Iris pigment epithelial cell (primary cell): ENCODE results near the gene LZTS2.
A peak's percentile ranks its signal among the peaks of the same experiment; 100 is the strongest.

Experiments
- DNase-seq: peaks from one replicate; pipeline ENCODE4 v3.0.0-alpha.2; 2011; ENCODE audit warnings: low read depth

LZTS2 gene

GRCh38 chr10:100978121-100978900 is 21.3 kb upstream of the LZTS2 start:
- DNase-seq, result no peak

DNA sequence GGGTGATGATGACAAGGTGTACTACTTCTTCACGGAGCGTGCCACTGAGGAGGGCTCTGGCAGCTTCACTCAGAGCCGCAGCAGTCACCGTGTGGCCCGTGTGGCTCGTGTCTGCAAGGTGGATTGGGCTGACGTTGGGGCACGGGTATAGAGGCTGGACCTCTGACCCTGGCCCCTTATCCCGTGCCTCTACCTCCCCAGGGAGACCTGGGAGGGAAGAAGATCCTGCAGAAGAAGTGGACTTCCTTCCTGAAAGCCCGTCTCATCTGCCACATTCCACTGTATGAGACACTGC is 20.8 kb upstream of the LZTS2 start:
- DNase-seq, result no peak

DNA sequence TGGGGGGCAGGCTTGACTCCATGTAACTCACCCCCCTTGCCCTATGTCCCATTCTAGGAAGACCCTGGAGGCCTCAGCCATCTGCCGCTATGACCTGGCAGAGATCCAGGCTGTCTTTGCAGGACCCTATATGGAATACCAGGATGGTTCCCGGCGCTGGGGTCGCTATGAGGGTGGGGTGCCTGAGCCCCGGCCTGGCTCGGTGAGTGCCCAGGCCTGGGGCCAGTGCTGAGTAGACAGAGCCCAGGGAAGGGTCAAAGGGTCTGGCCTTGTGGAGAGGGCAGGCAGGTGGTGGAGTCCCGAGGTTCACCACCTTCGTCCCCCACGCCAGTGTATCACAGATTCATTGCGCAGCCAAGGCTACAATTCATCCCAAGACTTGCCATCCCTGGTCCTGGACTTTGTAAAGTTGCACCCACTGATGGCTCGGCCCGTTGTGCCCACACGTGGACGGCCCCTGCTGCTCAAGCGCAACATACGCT is 19.8 kb upstream of the LZTS2 start:
- DNase-seq, result no peak

DNA sequence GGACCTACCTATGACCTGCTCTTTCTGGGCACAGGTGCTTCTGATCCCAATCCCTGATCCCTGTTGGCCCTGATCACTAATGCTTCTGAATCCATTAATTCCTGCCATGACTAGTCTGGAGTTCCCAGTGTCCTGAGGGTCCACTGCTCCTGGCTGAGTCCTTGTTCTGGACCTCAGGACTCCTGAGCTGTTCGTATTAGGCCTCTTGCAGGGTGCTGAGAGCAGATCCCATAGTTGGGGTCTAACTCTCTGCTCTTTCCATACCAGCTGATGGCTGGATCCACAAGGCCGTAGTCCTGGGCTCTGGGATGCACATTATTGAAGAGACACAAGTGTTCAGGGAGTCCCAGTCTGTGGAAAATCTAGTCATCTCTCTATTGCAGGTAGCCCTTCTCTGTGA is 19.3 kb upstream of the LZTS2 start:
- no peak for DNase-seq

- no peak for DNase-seq
Observed at GRCh38 chr10:100980711-100981110, 18.9 kb upstream of the LZTS2 start.

DNA sequence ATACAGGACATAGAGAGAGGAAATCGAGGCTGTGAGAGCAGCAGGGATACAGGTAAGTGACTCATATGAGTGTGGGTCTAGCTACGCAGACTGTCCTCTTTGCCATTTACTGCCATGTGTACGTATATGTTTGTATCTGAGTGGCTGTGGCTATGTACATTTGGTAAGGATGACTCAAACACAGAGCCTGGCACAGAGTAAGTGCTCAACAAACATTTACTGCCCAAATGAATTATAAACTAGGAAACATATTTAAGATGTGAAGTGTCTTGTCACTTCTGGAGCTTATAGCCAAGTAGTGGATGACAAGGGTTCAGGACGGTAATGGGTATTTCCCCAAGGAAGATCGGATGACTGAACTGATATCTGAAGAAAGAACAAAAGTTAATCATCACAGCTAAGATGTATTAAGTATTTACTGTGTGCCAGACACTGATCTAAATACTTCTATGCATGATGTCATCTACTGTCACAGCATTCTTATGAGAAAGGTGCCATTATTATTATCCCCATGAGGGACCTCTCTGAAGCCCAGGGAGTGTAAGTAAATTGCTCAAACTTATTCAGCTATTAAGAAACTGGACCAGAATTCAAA is 18.3 kb upstream of the LZTS2 start:
- no peak for DNase-seq

- no peak for DNase-seq
Observed at GRCh38 chr10:100982916-100983830, 16.4 kb upstream of the LZTS2 start.

GRCh38 chr10:100983868-100984671 is 15.5 kb upstream of the LZTS2 start:
- no peak for DNase-seq

DNA sequence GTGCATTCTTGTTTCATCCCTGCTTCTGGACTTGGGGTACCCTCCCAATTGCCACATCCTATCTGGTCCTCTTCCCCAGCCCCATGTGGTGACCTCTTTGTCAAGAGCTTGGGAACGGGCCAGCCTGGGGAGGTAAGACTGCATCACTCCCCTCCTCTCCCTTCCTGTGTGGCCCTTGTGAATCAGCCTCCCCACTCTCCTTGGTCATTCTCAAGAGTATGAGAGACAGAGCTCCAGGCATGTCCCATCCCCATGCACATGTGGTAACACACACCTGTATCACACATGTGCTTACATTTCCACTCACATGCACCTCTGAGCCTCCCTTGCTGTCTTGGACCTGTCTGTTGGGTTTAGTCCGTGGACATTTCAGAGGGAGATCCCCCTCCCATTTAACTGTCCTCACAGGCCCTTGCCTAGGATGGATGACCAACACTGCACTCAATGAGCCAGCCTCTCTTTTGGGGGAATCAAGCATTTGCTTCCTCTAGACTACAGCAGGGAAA is 14.9 kb upstream of the LZTS2 start:
- peak; percentile 29 for DNase-seq

- DNase-seq, result no peak
Observed at GRCh38 chr10:100985336-100985735, 14.3 kb upstream of the LZTS2 start.

- peak; percentile 22 for DNase-seq
Observed at GRCh38 chr10:100986623-100986951, 13.0 kb upstream of the LZTS2 start.

GRCh38 chr10:100986952-100987684 is 12.5 kb upstream of the LZTS2 start, which contains the start of the genes MRPL43 and TWNK:
TSS of gene MRPL43 (minus strand) at chr10:100987497. CDS start at chr10:100987443, 54 bp downstream.
TSS of gene TWNK (plus strand) at chr10:100987543. CDS start at chr10:100988211, 668 bp downstream.
- DNase-seq, result peak; percentile 80

GRCh38 chr10:100987685-100988049 is 11.9 kb upstream of the LZTS2 start:
- no peak for DNase-seq

DNA sequence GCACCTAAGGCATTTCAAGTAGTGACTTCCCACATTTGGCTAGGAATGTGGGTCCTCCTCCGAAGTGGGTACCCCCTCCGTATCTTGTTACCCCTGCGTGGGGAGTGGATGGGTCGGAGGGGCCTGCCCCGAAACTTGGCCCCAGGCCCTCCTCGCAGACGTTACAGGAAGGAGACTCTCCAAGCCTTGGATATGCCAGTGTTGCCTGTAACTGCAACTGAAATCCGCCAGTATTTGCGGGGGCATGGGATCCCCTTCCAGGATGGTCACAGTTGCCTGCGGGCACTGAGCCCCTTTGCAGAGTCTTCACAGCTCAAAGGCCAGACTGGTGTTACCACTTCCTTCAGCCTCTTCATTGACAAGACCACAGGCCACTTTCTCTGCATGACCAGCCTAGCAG is 11.4 kb upstream of the LZTS2 start:
- DNase-seq, result no peak

DNA sequence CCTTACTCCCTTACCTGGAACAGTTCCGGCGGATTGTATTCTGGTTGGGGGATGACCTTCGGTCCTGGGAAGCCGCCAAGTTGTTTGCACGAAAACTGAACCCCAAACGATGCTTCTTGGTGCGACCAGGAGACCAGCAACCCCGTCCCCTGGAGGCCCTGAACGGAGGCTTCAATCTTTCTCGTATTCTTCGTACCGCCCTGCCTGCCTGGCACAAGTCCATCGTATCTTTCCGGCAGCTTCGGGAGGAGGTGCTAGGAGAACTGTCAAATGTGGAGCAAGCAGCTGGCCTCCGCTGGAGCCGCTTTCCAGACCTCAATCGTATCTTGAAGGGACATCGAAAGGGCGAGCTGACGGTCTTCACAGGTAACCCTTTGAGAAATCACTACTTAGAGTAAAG is 10.5 kb upstream of the LZTS2 start:
- no peak for DNase-seq

DNA sequence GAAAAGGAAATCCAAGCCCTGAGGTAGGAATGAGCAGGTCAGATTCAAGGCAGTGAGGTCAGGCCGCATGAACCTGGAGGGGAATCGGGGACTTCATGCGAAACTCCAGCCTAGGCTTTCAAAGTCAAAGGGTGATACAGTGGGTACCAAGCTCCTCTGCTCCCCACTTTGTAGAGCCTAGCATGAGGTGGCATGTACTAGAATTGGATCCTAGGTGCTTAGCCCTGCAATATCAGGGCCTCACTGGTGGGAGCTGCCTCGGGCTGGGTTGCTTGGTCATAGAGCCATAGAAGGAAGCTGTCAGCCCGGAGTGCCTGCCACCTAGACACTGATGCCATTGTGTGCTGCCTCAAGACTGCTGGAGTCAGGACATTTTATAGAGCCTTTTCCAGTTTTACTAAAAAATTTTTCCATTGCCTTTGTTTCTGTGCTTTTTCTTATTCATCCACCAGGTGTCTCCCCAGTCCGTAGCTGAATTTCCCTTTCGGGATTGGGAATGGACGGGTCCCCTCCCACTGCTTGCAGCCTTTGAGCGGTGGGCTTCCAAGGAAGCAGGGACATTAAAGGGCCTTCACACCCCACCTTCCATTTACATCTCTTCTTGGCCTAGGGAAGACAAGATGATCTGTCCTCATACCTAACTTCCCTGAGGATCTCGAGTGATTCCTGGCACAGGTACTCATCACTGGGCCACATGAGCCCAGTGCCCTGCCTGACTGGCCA is 5.5 kb upstream of the LZTS2 start:
- DNase-seq, result peak; percentile 33

DNA sequence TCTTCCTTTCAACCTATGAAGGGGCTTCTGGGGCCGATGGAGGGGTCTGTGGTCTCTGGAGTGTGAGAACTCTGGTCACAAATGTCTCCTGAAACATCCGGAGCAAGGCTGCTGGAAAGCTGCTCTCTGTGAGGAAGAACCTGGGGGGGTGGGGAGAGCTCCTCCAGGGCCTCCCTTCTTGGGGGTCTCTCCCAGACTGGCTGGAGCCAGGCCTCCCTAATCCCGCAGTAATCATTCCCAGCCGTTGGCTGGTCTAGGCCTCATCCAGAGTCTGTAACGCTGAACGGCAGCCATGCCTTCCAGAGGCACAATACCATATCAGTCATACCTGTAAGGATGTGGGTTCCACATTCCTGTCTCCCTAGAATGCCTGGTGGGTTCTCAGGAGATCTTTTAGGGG is 4.4 kb upstream of the LZTS2 start:
- DNase-seq, result no peak

GRCh38 chr10:100996678-100997359 is 2.8 kb upstream of the LZTS2 start:
- DNase-seq, result peak; percentile 9

- DNase-seq, result peak; percentile 61
Observed at GRCh38 chr10:100997360-100998182, 2.0 kb upstream of the LZTS2 start.
